Measurements from ENCODE around the gene STRN4.

STRN4 gene

DNA sequence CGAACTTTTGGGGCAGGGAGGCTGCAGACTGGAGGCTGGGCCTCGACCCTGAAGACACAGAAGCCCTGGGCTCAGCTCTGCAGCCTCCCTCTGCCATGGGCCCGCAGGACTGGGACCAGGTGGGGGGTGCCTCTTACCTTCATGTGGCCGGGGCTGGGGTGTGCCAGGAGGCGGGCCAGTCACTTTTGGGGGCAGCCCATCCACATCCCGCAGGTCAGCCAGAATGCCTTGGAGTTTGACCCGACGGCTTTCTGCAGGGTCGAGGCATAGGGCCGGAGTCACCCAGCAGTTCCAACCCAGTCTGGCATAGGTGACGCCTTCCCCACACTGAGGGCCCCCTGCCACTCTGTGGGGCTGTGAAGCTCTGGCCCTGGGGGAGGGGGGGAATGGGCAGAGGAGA, 18.5 kb downstream of the STRN4 start:
- in situ Hi-C loops (cut with MboI; ENCODE audit: low sequenced_read_pairs), result no loop called here

DNA sequence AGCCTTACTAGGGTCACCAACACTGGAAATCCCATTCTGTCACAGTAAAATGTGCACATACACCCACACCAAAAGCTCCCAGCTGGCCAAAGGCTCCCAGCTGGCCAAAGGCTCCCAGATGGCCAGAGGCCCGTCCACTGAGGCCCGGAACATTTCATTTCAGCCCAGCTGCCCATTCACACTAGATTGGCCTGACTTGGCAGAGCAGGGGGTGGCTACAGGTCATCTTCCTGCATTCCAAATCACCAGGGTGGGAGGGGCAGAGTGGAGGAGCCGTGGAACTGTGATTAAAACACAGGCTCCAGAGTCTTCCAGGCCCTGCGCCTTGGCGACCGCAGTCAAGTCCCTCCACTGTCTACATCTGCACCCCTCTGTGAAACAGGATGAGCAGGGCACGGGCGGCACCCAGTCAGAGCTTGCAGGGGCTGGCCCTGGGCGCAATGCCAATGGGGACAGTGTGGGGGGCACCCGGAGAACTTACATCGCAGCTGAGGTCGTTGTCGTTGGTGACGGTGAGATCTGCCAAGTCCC, 19.2 kb downstream of the STRN4 start:
- in situ Hi-C loops (cut with MboI; ENCODE audit: low sequenced_read_pairs), result no loop called here

DNA sequence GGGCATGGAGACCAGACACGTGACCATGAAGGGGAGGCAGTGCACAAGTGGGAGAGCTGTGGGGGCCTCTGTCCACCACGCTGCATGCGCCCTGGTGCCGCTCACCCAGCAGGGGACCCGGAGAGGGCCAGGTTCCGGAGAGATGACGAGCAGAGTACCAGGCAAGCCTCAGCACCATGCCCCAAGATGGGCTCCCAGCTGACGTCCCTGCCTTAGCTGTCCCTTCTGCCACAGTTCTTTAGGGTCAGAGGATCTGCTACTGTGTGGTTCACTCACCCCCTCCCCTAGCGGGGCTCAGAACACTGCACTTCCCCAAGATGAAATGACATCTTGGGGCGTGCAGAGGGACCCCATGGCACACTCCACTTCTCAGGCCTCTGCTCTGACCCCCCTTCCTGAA, 19.7 kb downstream of the STRN4 start:
- in situ Hi-C loops (cut with MboI; ENCODE audit: low sequenced_read_pairs), result no loop called here

DNA sequence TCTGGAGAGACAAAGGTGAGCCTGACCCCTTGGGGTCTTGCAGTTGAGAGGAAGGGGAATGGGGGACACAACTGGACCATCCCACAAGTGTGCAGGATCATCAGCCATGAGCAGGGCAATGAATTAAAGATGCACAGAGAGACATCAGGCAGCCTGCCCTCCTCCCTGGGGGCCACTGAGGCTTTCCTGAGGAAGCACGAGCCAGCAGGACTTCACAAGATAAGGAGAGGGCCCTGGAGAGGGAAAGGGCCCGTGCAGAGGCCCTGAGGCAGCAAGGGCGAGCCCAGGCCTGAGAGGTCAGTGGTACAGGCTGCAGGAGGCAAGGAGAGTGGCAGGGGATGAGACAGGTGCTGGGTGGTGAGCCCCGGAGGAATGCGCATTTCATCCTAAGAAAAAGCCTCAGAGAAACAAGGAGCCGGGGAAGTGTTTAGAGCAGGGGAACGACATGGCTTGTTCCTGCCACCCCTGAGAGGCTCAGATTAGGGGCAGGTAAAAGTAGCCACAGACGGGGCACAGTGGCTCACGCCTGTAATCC, 20.3 kb downstream of the STRN4 start:
- in situ Hi-C loops (cut with MboI; ENCODE audit: low sequenced_read_pairs), result no loop called here

DNA sequence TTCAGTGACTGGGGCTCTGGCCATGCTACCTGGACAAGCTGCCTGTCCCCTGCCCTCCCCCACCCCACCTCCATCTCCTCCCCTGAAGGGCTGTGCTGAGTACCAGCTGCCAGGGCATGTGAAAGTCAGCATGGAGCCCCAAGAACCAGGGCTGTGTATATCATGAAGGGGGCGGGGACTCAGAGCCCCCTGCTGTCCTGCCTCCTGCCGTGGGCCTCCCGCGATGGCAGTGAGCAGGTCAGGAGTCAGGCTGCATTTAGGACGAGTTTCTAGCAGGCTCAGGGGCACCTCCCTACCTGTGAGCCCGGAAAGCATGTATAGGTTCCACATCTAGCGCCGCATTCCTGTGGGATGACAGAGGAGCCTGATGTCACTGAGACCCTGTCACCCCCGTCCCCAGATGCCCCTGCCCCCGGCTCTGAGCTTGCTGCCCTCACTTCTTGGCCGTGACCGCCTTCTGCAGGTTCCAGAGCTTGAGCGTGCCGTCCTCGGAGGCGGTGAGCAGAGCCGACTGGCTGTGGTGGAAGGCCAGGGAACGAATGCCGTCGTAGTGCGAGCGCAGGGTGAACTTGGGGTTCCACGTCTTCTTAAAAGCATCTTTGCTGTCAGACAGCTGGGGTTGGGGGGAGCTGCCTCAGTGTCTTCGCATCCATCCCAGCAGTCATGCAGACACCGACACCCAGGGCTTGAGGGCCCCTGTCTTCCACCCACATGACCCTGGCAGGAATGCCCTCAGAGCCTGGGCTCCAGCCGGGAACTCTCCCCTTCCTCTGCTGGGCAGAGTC, 21.0 kb downstream of the STRN4 start:
- in situ Hi-C loops (cut with MboI; ENCODE audit: low sequenced_read_pairs), result no loop called here

DNA sequence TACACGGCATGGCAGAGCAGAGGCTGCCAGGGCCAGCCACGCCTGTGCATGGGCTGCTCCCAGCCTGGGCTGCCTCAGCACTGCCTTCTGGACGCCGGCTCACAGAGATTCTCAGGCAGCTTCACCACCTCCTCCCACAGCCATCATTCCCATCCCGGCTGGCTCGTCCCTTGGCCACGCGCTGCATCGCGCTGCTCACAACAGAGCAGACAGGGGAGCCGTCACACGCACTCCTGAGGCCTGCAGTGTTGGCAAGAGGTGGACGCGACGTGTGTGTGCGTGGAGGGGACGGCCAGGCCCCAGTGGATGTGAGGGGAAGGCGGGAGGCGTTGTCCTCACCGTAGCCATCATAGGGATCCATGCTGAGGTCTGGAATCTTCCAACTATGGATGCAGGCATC, 21.8 kb downstream of the STRN4 start:
- in situ Hi-C loops (cut with MboI; ENCODE audit: low sequenced_read_pairs), result no loop called here

DNA sequence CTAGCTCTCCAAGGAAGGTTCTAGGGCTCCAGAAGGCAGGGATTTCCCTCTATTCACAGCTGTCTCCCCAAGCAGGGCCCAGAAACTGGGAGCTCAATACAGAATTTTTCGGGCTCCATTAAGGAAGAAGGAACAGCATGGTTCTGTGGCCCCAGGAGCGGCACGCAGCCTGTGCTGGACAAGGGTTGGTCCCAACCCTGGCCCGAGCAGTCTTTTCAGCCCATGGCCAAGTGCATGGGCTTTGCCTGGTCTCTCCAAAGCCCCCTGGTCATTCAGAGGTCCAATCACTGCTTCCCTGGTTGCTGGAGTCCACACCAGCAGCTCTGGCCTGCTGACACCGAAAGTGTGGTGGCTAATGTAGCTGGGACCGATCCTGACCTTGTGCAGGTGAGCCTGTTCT, 22.8 kb downstream of the STRN4 start:
- in situ Hi-C loops (cut with MboI; ENCODE audit: low sequenced_read_pairs), result no loop called here

DNA sequence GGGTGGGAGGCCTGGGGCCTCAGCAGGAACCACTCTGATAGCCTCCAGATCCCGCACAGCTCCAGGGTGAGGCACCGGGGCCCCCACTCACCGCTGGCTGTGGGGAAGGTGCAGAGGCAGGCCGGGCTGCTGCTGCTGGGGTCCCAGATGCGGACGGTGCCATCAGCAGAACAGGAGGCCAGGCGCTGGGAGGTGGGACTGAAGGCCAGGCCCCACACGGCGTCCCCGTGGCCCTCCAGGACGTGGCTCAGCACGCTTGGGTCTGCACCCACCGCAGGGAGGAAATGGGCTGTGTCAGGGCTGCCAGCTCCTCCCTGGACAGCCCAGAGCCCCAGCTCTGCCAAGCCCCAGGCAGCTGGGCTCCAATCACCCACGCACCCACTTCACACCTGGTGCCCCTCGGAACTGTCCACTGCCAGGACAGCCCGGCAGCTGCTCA, 23.2 kb downstream of the STRN4 start:
- in situ Hi-C loops (cut with MboI; ENCODE audit: low sequenced_read_pairs), result no loop called here

DNA sequence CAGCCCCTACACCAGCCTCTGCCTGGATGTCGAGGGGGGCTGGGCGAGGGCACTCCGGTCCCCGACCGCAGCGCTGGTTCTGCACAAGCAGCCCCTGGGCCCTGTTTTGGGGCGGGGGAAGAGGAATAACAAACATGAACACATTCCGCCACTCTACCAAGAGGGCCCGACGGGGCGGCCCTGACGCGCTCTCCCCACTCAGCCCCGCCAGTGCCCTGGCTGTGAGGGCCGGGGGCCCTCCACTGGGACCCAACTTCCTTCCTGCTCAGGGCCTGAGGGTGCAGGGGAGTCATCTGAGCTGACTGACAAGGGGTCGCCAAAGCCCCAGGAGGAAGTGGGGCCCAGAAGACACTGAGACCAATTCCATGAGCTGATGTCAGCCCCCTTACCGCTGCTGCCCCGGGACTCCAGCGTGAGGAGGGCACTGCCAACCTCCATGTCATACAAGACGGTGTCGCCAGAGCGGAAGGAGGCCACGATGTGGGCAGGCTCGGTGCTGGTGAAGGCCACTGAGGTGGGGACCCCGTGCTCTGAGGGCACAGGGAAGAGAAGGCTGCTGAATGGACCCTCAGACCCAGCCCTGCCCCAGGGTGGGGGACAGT, 23.7 kb downstream of the STRN4 start:
- in situ Hi-C loops (cut with MboI; ENCODE audit: low sequenced_read_pairs), result no loop called here

DNA sequence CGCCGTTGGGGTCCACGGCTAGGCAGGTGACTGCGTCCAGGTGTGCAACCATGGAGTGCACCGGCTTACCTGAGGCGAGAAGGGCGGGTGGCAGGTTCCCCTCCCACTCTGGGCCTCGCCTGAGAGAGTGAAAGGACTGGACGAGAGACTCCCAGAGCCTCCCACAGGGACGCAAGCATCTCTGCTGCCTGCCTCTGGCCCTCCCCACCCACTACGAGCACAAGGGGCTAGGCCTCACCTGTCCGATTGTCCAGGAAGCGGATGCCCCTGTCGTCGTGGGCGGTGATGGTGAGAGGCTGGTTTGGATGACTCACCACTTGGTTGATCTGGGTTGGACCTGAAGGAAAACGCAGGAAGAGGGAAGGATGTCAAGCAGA, 24.3 kb downstream of the STRN4 start:
- in situ Hi-C loops (cut with MboI; ENCODE audit: low sequenced_read_pairs), result no loop called here

DNA sequence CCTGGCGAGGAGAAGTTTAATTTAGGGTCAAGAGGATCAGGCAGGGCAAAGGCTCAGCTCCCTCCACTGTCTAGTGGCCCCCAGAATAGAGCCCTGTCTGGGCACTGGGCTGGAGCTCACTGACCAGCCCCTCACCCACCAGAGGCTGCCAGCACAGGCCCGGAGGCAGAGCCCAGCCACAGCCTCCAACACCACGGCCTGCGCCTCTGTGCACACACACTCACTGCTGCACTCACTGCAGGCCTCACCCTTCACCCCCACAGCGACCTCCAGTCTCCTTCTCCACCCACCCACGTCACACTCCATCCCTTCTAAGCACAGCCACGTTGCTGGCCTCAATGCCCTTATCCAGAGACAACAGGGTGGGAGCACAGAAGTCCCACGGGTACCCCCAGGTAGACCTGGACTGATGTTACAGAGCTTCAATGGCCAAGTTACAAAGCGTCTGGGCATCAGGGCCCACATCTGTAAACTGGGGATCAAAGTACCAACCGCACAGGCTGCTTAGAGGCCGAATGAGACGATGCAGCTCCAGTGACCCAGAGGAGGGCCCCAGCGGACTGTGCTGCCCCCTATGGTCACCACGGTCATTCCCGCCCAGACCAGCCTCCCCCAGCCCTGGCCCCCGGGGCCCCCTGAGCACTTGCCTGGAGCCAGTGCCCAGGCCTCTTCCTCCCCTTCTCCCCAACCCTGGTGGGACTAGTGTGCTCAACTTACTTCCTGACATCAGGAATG, 24.8 kb downstream of the STRN4 start:
- in situ Hi-C loops (cut with MboI; ENCODE audit: low sequenced_read_pairs), result no loop called here

DNA sequence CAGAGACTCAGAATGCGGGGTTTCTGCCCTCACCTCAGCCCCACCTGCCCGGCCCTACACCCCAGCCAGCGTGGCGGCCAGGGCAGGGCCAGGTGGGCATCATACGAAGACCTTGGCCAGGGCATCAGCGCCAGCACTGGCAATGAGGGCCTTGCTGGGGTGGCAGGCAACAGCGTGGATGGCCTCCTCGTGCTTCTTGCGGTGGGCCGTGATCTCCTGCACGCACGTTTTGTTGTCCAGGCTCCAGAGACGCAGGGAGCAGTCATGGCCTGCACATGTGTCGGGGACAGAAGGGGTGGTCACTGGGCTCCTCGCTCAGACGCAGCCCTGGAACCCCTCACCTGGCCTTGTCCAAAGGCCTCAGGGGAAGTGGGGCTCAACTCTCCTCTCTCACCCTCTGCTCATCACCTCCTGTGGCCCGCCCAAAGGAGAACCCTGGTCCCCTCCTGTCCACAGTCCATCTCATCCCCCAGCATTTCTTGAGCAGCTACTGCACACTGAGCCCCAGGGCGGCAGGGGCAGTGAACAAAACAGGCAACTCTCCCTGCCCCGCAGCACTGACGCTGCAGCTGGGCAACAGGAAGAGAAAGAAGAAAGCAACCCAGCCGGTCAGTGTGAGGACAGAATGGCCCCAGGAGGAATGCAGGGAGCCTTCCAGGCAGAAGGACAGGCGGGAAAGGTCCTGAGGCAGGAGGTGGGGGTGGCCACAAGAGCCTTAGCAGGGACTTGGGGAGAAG, 25.6 kb downstream of the STRN4 start:
- in situ Hi-C loops (cut with MboI; ENCODE audit: low sequenced_read_pairs), result no loop called here

DNA sequence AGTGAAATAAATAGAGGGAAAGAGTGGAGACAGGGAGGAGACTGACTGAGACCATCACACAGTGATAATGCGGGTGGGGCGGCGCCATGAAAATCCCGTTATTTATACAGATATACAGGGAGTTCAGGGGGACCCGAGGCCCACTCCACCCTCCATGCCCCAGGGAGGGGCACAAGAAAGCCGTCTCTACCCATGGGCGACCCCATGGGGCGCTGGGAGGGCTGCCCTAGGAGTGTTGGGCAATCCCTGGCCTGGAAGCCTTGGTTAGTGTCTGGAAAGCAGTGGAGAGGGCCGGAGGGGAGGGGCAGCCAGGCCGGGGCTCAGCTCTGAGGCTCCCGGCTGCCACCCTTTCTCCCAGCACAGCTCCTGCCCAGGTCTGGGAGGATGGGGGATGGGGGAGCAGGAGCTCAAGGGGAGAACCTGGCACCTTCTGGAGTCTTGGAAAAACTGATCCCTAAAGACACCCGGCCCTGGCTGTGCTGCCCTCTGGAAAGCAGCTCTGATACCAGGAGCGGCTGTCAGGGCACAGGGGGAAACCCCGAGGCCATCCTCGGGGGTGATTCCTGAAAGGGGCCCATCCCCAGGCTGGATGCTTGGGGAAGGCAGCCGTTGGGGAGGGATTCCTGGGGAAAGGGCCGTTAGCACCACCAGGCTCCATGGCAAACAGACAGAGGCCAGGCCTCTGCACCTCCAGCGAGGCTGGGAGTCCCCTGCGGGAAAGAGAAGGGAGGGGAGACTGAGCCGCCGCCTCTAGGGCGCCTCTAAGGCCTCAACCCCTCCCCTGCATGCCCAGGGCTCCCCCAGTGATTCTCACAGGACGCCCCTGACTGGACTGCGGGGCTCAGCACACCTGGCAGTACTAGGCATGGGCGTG, 26.4 kb downstream of the STRN4 start:
- in situ Hi-C loops (cut with MboI; ENCODE audit: low sequenced_read_pairs), result no loop called here

DNA sequence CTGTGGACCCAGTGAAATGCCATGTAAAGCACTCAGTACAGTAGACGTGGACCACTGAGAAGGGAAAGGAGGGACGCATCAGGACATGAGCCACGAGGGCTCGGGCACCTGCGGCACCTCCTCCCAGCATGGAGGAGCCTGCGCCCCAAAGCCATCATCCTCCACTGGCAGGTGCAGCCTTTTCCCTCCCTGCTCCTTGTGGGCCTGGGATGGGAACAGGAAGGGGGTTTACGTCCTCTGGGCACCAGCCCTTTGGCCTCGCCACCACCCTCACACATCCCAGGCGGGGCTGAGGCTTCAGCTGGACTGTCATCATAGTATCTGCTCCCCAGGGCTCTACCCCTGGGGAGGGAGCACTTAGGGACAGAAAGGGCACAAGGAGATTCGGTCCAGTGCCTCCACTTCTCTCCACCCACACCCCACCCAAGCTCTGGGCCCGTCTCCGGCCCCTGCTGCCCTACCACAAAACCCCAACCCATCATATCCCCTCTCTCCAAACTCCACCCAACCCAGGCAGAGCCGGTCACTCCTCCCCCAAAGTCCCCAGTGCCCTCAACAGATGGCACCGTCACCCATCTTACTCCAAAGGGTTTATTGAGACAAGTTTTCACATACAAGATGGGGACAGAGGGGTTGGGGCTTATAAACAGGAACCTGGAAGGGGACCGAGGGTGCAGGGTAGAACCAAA, 27.2 kb downstream of the STRN4 start:
- in situ Hi-C loops (cut with MboI; ENCODE audit: low sequenced_read_pairs), result no loop called here

DNA sequence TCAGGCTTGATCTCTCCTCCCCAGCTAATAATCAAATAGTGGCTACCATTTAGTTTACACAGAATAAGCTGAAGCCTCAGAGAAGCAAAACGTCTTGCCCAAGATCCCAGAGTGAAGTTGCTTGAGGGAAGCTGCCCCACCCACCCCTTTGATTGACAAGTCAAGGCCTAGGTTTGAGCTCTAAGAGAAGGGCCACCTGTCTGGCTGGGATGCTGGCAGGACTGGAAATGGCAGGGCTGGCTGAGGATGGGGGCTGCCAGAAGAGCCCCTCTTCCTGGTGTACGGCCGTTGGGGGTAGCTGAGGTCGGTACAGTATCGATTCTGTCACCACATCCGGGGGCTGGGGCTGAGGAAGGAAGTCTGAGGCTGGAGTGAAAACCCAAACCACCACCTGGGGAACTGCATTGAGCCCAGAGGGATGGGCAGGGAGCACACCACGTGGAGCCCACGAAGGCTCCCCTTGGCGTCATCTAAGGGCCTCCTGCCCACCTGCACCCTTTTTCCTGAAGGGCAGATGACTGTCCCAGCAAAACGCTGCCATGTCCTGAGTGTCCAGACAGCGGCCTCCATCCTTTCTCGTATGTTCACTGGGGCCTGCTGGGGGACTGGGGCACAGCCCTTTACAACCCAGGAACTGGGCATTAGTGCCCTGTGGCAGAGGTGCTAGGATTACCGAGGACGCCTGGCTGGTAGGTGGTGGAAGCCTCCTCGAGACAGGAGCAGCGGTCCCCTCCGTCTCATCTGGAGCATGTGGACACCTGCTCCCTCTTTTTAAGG, 27.9 kb downstream of the STRN4 start:
- in situ Hi-C loops (cut with MboI; ENCODE audit: low sequenced_read_pairs), result no loop called here

DNA sequence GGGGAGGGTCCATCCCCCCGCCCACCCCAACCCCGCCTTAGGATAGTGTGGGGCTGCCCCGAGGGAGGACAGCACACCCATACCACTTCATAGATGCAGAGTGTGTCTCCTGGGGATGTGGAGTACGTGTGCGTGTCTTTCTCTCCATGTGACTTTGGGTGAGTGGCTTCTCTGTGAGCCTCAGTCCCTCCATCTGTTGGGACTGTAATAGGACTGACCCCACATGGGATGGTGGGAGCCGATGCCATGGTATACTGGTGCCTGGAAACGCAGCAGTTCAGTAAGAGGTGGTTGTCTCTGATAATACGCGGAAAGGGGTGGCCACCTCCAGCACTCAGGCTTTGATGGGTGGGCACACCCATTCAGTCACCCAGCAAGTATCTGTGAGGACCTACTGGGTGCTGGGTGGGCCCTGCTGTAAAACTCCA, 28.5 kb downstream of the STRN4 start:
- in situ Hi-C loops (cut with MboI; ENCODE audit: low sequenced_read_pairs), result no loop called here

DNA sequence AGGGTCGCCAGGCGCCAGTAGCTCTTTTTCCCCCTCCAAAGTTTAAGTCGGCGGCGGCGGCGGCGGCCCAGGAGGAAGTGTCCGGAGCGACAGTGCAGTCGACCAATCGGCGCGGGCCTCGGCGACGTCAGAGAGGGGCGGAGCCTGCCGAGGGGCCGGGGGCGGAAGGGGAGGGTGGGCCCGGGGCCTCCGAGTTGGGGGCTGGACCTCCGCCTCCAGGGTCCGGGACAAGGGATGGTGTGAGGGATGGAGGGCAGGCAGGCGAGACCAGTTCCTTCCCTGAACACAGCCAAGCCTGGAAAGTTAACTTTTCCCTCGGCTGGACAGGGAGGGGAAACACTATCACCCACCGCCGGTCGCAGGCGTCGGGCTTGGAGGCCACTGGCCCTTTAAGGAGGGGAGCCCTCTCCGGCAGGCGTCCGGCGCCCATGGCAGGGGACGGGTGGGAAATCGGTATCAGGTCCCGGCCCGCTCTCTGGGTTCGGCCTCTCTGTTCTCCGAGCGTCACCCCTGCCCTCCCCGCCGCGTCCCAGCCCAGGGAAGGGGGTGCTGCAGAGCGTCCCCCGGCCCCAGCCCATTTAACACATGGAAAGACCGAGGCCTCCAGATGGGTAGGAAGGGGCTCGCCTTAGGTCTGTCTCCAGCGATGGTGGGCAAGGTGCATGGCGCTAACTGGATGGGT, 29.1 kb downstream of the STRN4 start, which contains the start of gene PRKD2:
Gene PRKD2, minus strand, starts transcription at position 81 of the 682 bp plus-strand sequence. CDS start 744 bp downstream, outside the sequence.
- in situ Hi-C loops (cut with MboI; ENCODE audit: low sequenced_read_pairs), result no loop called here

DNA sequence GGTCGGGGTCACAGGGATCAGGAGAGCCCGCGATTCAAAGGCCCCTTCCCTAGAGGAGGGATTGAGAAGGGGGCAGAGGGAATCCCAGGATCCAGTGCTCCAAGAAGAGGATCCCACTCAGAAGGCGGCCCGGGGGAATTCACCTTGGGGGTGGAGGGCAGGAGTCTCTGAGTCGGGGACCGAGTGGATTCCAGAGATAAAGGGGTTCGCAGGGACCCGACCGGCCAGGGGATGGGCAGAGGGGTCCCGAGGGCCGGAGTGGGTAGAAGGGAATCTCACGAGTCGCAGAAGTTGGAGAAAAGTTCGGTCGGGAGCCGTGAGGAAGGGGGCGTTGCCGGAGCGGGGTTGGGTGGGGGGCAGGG, 29.6 kb downstream of the STRN4 start:
- in situ Hi-C loops (cut with MboI; ENCODE audit: low sequenced_read_pairs), result no loop called here

Measured in HL-60/S4 (cell line).